Transverse colon (tissue), 4 donors: ENCODE results near the gene TNFAIP3. TPM values are rescaled to one million over a fixed set of nuclear protein-coding genes. Genes with fewer than 3 reads are reported as not detected.
"Not testable (repeated sequence)": the region's sequence is repeated elsewhere in the genome, so short reads cannot be mapped to it uniquely, and the experiment has no call there.

Experiments used
- DNase-seq: peaks from one replicate; pipeline ENCODE4 v3.0.0-alpha.2; 2019
- H3K27ac ChIP-seq, 4 donors: fragments of 200-600 bp; sonication (generic); 2 replicates each; pipeline ENCODE4 v1.5.1; 2016 to 2018; ENCODE audit warnings: inconsistent platforms in 4 of 4
- H3K27me3 ChIP-seq: fragments of 200-600 bp; sonication (generic); 2 replicates; pipeline ENCODE4 v1.5.1; 2017; ENCODE audit warnings: inconsistent platforms
- H3K36me3 ChIP-seq, 4 donors: fragments of 200-600 bp; sonication (generic); 2 replicates each; pipeline ENCODE4 v1.5.1; 2017 to 2019; ENCODE audit warnings: inconsistent platforms in 4 of 4
- H3K4me1 ChIP-seq, 4 donors: fragments of 200-600 bp; sonication (generic); 2 replicates each; pipeline ENCODE4 v1.5.1; 2017 to 2020; ENCODE audit warnings: inconsistent platforms in 4 of 4
- H3K4me3 ChIP-seq, 4 donors: fragments of 200-600 bp; sonication (generic); 1 replicate in 1 of 4; 2 replicates in 3 of 4; pipeline versions ENCODE4 v1.5.1 to v1.6.1; 2017 to 2019; ENCODE audit warnings: inconsistent platforms in 4 of 4
- H3K9me3 ChIP-seq, 2 donors: fragments of 200-600 bp; sonication (generic); 2 replicates each; pipeline ENCODE4 v1.5.1; 2017 to 2019; ENCODE audit warnings: inconsistent platforms in 2 of 2
- CTCF ChIP-seq, 5 experiments: fragments of 200-600 bp in 3 of 5; fragments of 450-650 bp in 2 of 5; sonication (generic) in 3 of 5; IDR thresholded peaks; 1 replicate in 2 of 5; 2 replicates in 3 of 5; pipeline ENCODE4 v1.5.1; 2016 to 2017; ENCODE audit warnings: antibody characterized with exemption in 5 of 5, inconsistent platforms in 3 of 5, mild to moderate bottlenecking in 2 of 5, moderate library complexity in 1 of 5
- EP300 ChIP-seq: sonication (generic); formaldehyde crosslinking; IDR thresholded peaks from one replicate; pipeline ENCODE4 v1.6.1; 2017; ENCODE audit warnings: antibody characterized with exemption, low read depth
- POLR2A ChIP-seq: fragments of 450-650 bp; IDR thresholded peaks from one replicate; pipeline ENCODE4 v1.6.1; 2016; ENCODE audit warnings: antibody characterized with exemption, mild to moderate bottlenecking, moderate library complexity
- POLR2AphosphoS5 ChIP-seq, 3 donors: sonication (generic); formaldehyde crosslinking; IDR thresholded peaks; one replicate each; pipeline ENCODE4 v1.6.1; 2016; ENCODE audit warnings: antibody characterized with exemption in 3 of 3
- WGBS, 2 donors: methylation state at CpG; one replicate each; pipeline ENCODE4 v1.1.5; 2018; ENCODE audit warnings: low coverage in 1 of 2; 5-methylcytosine and 5-hydroxymethylcytosine counted together
- in situ Hi-C, 4 donors: fragments of 200-750 bp; cut with MboI; loops; one replicate each; pipeline versions ENCODE4 v1.15.0 to v1.15.1; 2017; ENCODE audit warnings: low sequenced_read_pairs in 3 of 4, low pct_ligation_motif_present in 1 of 4, low pct_unique_long_range_greater_than_20kb in 1 of 4
- intact Hi-C: fragments of 100-400 bp; cut with DNase I; formaldehyde crosslinking; loops from one replicate; pipeline ENCODE4 v1.15.1; 2023; ENCODE audit warnings: low total_unique reads
- total RNA-seq, 4 donors: library from RNA; depleted of rRNA; stranded (reverse); fragments of >200 nt; gene quantifications; one replicate each; pipeline ENCODE4 v1.1.0, GENCODE V29; 2016

TNFAIP3 gene
- total RNA-seq, 4 donors from 2014 or later: 21.4 to 46.8 (median 36.3) TPM

DNA sequence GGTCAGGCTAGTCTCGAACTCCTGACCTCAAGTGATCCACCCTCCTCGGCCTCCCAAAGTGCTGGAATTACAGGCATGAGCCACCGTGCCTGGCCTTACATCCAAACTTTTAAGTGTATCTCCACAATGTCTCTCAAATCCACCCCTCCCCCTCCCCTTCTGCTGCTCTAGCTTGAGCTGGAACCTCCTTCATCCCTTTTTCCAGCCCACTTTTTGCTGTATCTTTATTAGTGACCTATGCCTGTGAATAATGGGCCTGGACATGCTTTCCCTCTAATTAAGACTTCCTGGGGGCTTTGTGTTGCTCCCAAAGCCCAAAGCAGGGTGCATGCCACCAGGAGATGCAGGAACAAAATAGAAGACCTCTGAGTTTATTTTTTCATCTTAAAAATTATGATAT, 26.1 kb downstream of the TNFAIP3 start:
- DNase-seq: no peak
- Histone ChIP-seq H3K9me3 (no peaks in the 10 kb centered on the region), H3K36me3 (no peaks in the 10 kb centered on the region), H3K4me3 (no peak overlapping the region), H3K4me1 (no peaks in the 10 kb centered on the region), H3K27ac (no peak overlapping the region), H3K27me3 (no peaks in the 10 kb centered on the region)
- in situ Hi-C loops (no loop called here), intact Hi-C loops (no loop called here)
- no peak for TF ChIP-seq CTCF (IDR thresholded peaks at IDR 0.05)
- no peak for TF ChIP-seq POLR2A
- no peak for TF ChIP-seq POLR2AphosphoS5 (IDR thresholded peaks at IDR 0.05)
- TF ChIP-seq EP300: no peak
- WGBS, 2 donors: 76 to 93% methylated on average over 2 to 3 of the region's 3 CpGs

GRCh38 chr6:137893726-137894125, 26.7 kb downstream of the TNFAIP3 start:
- Histone ChIP-seq H3K9me3 (no peaks in the 10 kb centered on the region), H3K27me3 (no peaks in the 10 kb centered on the region), H3K4me1 (no peaks in the 10 kb centered on the region), H3K36me3 (no peaks in the 10 kb centered on the region), H3K27ac (no peak overlapping the region), H3K4me3 (no peak overlapping the region)
- 94% methylated on average over 2 of the region's 2 CpGs; no CpG with 5 or more reads in 1 of the 2 donors for WGBS, 2 donors
- TF ChIP-seq POLR2A (no peak), EP300 (no peak), POLR2AphosphoS5 (IDR thresholded peaks at IDR 0.05) (no peak)
- intact Hi-C loops: no loop called here
- DNase-seq: no peak
- in situ Hi-C loops: no loop called here

DNA sequence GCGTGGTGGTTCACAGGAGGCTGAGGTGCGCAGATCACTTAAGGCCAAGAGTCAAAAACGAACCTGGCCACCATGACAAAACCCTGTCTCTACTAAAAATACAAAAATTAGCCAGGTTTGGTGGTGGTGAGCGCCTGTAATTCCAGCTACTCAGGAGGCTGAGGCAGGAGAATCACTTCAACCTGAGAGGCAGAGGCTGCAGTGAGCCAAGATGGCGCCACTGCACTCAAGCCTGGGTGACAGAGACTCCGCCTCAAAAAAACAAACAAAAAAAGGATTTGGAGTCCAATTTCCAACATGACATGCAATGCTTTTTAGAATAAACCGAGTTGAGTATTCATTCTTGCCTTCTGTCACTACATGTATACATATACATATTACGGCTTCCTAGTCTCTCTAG, 27.3 kb downstream of the TNFAIP3 start:
- DNase-seq, intact Hi-C loops, H3K9me3 ChIP-seq, H3K4me1 ChIP-seq, H3K4me3 ChIP-seq, H3K27me3 ChIP-seq, H3K36me3 ChIP-seq, H3K27ac ChIP-seq, in situ Hi-C loops: not testable (repeated sequence)
- WGBS, 2 donors: 61 to 71% methylated on average over 7 to 8 of the region's 8 CpGs

GRCh38 chr6:137894779-137895385, 27.8 kb downstream of the TNFAIP3 start:
- intact Hi-C loops (no loop called here), in situ Hi-C loops (no loop called here)
- Histone ChIP-seq H3K27ac (no peak overlapping the region), H3K27me3 (no peaks in the 10 kb centered on the region), H3K4me3 (no peak overlapping the region), H3K9me3 (no peaks in the 10 kb centered on the region), H3K4me1 (no peaks in the 10 kb centered on the region), H3K36me3 (no peaks in the 10 kb centered on the region)
- no peak for TF ChIP-seq CTCF (IDR thresholded peaks at IDR 0.05)
- no peak for TF ChIP-seq POLR2A
- no peak for TF ChIP-seq POLR2AphosphoS5 (IDR thresholded peaks at IDR 0.05)
- TF ChIP-seq EP300: no peak
- DNase-seq: no peak
- WGBS, 2 donors: 88% methylated on average over 4 of the region's 4 CpGs

- 89 to 91% methylated on average over 3 of the region's 3 CpGs for WGBS, 2 donors
- no peak overlapping the region for H3K4me3 ChIP-seq
- no peaks in the 10 kb centered on the region for H3K9me3 ChIP-seq
- no peaks in the 10 kb centered on the region for H3K4me1 ChIP-seq
- TF ChIP-seq POLR2AphosphoS5 (IDR thresholded peaks at IDR 0.05) (no peak), CTCF (IDR thresholded peaks at IDR 0.05) (no peak), EP300 (no peak), POLR2A (no peak)
- no peaks in the 10 kb centered on the region for H3K36me3 ChIP-seq
- intact Hi-C loops (no loop called here), in situ Hi-C loops (no loop called here)
- H3K27ac ChIP-seq: no peak overlapping the region
- no peaks in the 10 kb centered on the region for H3K27me3 ChIP-seq
- no peak for DNase-seq
Observed at GRCh38 chr6:137896647-137897046, 29.6 kb downstream of the TNFAIP3 start.
